NCI-H226 (cell line): Measurements from ENCODE around the gene CALY.

Source experiments
- DNase-seq: peaks from one replicate; pipeline ENCODE4 v3.0.0-alpha.2; 2015

Gene CALY

DNA sequence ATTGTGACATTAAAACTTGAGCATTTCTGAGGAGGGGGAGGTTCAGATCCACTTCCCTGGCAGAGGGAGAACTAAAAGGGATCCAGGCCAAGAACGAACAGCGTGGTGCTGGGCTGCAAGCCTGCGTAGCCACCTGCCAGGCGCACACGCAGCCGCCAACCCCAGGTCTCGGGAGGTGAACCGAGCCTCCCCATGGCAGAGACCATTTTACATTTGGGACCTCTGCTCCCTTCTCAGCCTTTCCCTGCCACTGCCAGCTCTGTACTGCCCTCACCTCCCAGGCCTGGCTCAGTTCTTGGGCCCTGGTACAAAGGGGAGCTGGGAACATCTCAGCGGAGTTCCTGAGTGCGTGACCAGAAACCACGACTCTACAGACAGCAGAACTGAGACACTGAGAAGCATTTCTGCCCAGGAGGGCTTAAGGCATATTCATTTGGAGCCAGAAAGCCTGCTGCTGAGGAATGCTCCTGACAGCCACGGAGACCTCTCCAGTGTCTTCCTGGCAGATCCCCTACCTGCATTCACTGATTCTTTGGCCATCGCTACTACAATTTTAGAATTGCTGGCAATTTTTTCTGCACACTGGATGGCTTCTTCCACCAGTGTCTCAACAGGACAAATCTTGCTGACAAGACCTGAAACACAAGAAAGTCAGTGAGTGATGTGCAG lies 28.9 kb upstream of the CALY start:
- no peak for DNase-seq

DNA sequence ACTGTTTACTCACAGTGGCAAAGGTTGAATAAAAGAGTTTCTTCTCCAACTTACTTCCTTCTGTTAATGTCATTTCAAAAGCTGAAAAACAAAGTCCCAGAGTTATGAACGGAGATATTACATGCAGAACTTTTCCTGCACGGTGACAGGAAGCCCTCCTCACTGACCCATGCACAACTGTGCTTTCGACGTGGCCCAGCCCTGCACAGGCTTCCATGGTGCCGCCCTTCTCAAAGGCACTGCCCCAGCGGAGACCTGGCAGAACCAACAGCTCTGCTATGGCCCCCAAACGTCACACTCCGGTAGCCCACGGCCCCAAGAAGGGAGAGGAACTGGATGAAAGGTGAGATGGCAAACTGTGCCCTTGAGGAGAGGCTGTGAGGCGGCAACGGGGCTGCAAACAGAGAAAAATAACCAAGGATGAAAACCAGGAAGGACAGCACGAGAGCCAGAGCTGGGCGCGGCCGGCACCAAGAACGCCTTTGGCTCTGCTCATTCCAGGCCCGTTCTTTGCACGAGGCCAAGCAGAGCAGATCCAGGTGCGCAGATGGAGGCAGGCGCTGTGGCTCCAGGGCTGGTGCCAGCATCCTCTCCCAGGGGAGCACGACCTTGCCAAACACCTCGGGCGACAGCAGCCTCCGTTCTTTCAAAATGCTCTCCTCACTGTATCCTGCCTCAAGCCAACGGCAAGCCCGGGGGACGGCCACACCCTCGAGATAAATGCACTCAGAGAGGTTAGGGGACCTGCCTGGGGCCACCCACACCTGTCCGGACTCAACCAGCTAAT lies 28.1 kb upstream of the CALY start:
- DNase-seq: no peak

DNA sequence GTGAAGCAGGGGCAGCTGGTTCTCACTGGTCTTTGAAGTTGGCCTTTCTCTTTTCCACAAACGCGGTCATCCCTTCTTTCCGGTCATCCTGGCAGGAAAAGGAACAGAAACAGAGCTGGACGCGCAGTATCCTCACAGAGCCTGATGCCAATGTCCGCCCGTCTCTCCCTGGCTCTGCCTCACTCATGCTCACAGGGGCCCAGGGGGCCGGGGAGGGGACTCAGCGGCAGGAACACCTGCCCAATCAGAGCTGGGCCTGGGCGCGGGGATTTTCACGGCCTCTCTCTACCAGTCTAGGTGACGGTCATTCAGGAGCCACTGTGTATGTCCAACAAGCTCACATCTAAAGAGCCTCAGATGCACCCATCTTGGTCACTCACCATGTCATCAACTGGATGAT lies 26.1 kb upstream of the CALY start:
- DNase-seq: no peak

DNA sequence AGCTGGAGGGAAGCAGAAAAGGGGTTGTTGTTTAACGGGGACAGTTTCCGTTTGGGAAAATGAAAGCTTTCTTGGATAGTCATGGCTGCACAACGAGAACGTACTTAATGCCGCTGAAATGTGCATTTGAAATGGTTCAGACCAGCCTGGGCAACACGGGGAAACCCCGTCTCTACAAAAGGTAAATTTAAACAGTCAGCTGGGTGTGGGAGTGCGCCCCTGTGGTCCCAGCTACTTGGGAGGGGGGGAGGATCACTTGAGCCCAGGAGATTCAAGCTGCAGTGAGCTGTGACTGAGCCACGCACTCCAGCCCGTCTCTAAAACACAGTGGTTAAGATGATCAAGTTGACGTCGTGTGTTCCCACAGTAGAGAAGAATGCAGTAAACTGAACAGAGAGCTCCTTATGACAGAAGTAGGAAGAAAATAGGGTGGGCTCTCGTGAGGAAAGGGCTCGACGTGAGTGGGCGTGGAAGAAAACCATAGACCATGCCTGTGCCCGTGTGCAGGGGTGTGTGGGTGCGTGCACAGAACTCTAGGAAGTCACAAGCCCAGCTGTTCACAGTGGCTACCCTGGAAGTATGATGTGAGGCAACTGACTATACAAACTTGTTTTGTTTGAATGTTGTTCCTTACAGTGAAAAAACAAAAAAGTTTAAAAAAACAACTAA lies 25.2 kb upstream of the CALY start:
- DNase-seq: no peak

DNA sequence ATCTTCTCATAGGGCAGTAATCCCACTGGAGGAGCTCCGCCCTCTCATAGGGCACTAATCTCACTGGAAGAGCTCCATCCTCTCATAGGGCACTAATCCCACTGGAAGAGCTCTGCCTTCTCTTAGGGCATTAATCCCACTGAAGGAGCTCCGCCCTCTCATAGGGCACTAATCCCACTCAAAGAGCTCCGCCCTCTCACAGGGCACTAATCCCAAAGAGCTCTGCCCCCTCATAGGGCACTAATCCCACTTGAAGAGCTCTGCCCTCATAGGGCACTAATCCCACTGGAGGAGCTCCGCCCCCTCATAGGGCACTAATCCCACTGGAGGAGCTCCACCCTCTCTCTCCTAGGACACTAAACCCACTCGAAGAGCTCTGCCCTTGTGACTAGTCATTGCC lies 24.5 kb upstream of the CALY start:
- no peak for DNase-seq

DNA sequence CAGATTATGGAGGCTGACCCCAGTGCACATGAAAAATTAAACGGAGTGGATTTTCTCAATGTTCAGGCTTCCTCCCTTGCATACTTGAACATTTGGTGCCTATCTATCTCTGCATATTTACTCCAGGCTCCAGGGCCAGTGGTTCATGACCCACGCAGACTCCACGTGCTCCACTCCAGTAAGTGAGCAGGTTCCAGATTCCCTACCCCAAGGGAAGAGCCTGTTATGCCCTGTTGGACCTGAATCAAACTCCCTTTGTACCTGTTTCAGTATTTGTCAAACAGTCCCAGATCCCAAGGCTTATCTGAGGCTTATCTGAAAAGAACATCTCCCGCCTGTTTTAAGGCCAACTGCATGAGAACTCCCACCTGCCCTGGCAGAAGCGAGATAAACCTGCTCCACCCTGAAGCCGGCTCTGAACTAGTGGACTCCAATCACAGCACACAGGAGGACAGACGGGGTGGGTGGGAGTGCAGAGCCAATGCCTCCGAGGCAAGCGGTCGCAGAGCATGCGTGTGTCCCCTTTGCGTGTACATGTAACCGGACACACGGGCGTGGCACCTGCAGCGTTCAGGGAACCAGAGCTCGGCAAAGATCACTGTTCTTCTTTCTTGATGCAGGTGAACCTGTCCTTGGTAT lies 23.4 kb upstream of the CALY start:
- DNase-seq: no peak

DNA sequence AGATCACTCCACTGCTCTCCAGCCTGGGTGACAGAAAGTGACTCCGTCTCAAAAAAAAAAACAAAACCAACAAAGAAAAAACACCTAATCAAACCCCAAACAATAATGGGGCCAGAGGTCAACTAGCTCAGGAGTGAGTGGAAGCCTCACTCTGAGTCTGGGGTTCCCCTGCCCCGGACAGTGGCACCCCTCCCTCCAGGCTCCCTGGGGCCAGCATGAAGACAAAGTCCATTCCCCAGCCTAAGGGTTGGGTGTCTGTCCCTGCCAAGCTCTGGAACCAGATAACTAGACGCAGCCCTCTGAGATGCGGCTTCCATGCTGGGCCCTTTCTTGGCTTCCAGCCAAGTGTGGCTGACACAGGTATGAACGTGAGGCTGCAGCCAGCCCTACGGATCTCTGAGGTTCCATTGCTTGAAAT lies 22.9 kb upstream of the CALY start:
- DNase-seq: no peak

DNA sequence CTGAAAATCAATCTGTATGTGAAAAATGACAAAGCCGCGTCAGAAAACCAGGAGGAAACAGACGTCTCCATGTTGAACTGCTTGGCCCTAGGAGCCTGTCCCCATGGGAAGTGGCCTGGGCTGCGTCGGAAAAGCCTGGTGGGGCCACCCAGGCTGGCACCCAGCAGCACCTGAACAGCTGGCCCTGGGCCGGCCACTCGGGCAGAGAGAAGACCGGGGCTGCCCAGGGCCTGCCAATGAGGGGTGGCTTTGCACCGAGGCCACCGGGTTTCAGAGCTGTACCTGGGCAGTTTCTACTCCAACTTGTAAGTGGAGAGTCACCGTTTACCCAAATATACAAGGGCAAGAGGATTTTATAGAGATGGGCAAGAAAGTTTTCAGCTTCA lies 22.2 kb upstream of the CALY start:
- DNase-seq: no peak

DNA sequence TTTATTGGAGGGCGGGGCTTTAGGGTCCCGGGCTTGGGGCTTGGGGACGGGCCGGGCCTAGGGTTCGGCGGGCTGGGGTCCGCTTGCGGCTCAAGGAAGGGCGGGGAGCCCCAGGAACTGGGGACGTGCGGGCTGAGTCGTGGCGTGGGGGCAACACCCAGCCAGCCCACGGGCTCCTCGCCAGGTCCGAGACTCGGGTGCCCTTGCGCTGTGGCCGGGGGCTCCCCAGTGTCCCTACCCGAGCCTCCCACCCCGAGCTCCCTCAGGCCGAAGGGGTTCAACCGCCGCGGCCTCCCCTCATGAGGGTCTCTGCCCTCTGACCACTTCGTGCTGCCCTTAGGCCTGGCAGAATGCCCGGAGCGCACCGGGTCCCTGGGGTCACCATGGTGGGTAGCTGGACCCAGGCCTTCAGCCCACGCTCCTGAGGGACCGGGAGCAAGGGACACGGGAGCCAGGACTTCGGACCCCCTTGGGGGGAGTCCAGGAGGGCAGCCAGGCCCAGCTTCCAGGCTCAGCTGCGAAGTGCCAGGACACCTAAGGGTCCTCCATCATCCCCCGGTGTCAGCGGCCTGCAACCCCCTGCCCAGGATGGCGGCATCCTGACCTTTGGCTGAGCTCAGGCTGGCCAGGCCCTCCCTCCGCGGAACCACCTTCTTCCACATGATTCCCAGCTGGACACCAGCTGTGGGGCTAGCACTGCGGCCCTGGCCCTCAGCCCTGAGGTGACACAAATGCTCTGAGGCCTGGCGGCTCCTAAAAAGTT lies 21.6 kb upstream of the CALY start:
- DNase-seq: no peak

DNA sequence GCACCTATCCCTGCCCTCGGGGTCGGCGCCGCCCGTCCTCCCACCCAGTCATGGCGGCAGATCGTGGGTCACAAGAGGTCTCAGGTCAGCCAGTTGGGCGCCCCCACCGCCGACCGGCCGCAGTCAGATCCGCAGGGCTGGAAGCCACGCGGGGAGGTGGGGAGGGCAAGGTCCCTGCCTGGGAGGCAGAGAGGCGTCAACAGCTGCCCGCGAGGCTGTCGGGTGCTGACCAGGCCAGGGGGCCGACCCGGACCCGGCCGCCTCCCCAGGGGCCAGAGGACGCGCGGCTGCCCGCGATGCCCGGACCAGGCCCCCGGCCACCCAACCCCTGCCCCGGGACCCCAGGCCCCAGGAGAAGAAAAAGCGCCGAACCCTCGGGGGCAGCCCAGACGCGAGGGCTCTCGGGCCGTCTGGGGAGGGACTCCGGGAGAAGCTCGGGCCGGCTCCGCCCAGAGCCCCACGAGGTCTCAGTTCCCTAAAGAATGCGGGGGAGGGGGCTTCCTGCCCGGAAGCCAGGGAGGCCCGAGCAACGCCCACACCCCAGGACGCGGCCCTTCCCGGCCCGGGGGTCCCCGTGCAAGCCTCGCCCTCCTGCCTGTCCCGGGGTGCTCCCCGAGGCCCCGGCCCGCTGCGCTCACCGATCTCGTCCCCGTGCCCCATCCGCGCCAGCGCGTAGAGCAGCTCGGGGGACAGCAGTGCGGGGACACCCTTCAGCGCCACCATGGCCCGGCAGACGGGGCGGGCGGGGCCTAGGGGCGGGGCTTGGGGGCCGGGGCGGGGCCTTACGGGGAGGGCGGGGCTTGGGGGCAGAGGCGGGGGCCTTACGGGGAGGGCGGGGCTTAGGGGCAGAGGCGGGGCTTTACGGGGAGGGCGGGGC lies 20.8 kb upstream of the CALY start, which contains the start of gene FUOM:
TSS of gene FUOM (minus strand) at position 735 of the 877 bp plus-strand sequence. CDS start at position 723, 12 bp downstream.
- no peak for DNase-seq

DNA sequence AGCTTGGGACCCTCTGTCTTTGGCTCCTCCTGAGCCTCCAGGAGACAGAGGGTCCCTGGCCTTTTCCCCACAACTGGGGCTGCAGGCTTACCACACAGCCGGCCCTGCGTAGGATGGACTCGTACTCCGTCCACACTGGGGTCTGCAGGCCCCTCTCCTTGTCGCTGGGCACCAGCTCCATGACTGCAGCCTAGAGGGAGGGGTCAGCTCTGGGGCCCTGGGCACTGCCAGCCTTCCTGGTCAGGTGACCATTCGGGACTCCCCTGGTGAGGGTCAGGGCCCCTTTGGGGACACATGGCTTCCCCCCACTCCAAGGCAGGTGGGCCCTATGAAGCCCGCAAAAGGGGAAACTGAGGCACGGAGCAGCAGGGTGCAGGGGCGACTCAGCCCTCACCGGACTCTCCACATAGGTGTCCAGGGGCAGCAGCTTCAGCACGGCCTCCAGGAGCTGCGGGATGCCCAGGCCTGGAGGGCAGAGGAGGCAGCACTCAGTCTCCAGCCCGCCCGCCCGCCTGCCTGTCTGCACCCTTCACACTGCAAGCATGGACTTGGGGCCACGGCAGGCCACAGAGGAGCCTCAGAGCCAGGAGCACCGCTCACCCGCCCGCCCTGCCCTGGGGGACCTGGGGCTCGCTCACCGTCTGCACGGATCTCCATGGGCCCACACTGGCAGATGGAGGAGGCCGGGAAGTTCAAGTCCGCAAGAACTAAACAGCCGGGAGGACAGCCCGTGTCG lies 20.0 kb upstream of the CALY start:
- no peak for DNase-seq

DNA sequence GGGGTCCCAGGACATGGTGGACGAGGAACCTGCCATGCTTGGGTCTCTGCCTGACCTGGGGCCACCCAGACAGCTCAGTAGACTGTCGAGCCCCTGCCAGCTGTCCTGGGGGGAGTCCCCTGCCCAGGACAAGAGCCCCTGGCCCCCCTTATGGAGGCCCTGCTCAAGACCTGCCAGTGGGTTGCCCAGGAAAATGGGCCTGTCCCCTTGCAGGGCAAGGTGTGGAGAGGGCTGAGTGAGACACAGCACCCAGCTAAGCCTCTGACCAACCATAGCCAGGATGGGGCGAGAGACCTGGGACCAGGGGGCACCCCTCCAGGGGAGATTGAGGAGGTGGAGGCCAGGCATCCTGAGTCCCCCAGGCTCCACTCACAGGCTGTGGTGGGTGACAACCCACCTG lies 19.3 kb upstream of the CALY start:
- DNase-seq: no peak

DNA sequence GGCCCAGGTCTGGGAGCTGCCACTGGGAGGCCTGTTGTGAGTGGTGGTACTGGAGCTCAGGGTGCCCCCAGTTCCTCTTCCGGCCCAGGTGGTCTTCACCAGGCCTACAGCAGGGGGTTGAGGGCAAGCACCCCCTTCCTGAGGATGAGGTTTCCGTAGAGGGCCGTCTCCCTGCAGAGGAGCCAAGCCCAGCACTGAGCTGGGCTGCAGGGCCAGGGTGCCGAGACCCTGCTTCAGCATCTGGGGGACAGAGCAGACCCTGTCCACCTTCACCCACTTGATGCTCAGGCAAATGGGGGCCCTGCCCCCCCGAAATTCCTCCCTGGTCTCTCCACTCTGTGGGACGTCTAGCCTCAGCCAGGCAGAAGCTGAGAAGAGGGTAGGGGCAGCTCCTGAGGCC lies 18.6 kb upstream of the CALY start:
- no peak for DNase-seq

DNA sequence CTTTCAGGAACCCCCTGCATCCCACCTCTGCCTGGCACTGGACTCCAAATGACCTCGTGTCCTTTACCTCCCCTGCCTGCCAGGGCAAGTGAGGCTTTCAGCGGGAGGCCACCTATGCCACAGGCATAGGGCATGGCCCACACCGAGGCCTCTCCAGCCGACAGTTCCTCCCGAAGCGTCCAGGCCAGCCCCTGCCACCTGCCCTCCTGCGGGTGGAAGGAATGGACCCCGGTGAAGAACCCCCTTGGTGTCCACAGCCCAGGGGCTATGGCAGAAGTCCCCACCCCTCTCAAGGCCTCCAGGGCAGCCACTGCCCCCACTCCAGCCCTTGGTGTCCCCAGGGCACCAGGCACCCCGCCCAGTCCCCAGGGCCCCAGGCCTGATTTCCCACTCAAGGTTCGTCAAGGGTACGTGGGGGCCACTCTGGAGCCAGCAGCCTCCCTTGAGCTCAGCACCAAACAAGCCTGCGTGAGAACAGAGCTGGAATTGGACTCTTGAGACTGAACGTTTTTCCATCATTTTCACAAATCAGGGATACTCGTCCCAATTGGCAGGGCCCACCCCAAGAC lies 18.1 kb upstream of the CALY start:
- DNase-seq: no peak

DNA sequence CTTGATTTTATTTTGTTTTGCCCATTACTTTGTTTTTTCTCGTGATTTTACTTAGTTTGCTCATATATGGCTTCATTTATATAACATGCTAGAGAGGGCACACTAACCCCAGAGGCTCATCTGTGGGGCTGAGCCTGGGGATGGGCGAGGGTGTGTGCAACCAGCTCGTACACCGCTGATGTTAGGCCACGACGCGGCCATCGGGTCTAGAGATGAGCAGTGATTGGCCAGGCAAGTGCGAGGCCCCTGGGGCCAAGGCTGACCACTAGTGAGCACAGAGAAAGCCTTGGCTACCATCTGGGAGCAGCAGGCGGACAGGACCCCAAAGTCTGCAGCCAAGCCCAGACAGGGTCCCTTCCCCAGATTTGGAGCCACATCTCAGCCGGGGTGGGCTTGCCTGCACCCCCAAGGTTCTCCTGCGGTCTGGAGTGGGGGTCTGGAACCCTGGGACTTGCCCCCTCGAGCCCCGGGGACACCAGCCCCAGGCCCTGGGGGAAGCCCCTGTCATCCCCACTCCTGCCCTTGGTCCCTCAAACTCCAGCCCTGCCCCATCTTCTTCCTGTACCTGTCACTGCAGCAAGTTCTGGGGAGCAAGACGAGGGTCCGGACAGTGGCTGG lies 17.4 kb upstream of the CALY start:
- no peak for DNase-seq

DNA sequence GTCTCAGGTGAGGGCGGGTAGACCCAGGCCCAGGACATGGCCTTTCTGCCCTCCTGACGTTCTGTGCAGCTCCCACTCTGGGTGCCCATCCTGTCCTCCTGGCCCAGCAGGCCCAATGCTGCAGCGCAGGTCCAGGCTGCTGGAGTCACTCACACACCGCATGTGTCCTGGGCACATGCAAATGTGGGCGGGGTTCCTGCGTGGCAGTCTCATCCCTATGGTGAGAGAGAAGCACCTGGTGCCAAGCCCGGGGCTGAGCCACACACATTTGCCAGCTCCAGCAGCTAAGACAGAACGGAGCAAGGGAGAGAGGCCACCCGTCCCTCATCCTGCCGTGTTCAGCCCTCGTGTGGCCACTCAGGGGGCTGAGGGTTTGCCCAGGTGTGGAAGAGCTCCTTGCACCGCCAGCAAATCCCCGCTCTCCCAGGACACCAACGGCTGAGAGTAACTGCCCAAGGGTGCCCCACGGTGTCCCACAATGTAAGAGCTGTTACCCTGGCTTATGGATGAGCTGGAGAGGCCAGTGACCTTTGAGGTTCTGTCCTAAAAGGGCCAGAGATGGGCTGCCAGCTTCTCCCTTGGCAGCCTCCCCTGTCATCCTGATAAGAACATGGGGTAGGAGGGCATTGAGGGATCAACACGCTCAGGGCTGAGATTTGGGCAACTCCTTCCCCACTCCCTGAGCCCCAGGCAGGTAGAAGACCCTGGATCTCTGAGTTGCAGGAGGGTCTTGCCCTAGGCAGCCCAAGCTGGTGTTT lies 16.7 kb upstream of the CALY start:
- DNase-seq: no peak

DNA sequence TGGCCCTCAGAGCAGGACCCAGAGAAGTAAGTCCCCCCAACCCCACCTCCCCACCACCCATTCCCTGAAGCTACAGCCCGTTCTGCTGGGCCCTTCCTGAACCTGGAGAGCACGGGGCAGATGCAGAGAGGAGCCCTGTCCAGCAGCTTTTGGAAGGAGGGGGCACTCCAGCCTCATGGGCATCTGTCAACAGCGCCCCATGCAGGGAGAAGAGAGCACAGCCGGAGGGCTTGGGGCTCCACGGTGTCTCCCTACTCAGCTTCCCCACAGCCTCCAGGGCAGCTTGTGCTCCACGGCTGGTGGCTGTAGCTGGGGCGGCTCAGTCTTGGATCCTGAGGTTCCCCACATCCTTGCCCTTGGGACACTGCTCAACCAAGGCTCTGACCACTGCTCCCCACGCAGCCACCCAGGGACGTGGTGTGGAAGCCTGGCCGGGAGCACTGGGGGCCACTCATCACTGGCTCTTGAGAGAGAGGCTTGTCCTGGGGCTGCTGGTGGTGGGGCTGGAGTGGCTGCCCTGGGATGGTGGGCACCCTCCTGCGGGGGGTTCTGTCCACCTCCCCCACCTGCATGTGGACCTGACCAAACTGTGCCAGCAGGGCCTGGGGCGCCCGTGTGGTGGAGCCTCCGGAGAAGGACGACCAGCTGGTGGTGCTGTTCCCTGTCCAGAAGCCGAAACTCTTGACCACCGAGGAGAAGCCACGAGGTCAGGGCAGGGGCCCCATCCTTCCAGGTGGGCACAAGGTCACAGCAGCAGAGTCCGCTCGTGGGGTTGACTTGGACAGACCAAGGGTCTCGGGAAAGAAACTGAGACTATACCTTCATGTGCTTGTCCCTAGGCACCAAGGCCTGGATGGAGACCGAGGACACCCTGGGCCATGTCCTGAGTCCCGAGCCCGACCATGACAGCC lies 15.0 kb upstream of the CALY start:
- DNase-seq: no peak

DNA sequence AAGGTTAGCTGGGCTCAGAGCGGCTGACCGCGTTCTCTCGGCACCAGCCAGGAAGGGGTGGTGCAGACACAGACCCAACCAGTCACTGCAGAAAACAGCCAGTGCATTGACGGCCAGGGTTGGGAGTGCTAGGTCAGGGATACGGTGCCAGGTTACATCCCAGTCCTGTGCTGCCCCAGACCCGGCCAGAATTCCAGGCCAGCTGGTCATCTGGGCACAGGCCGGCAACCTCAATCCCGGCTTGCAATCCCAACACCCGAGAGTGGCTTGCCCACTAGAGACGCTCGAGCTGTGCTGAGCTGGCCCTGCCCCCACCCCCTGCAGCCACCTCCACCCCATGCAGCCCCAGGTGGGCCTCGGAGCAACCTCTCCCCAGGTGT lies 14.2 kb upstream of the CALY start:
- no peak for DNase-seq
